ENCODE results near the gene MAN1C1. TPM values are rescaled to one million over a fixed set of nuclear protein-coding genes. Genes with fewer than 3 reads are reported as not detected.
A peak's percentile ranks its signal among the peaks of the same experiment; 100 is the strongest.

The MAN1C1 gene
- total and polyA plus RNA-seq, 9 of the 15 experiments (the other 6 are each of a cell fraction or from before 2014, with no cell fraction given): 0.04 to 0.44 (median 0.10) TPM; not detected in 3

GRCh38 chr1:25618433-25618808 lies 1.8 kb downstream of the MAN1C1 start:
- intact Hi-C loops (cut with micrococcal nuclease): no loop called here
- H3K27me3 ChIP-seq (ENCODE audit: control insufficient read depth in 2 of 2, insufficient read depth in 2 of 2, low read length in 2 of 2): peaks cover 55 to 70% of the 10 kb centered on the region in 2 experiments
- TF ChIP-seq EZH2 (IDR thresholded peaks at IDR 0.05; ENCODE audit: borderline replicate concordance, low read depth, low read length) (no peak), HDAC2 (IDR thresholded peaks at IDR 0.05) (no peak)

GRCh38 chr1:25619101-25619890 lies 2.7 kb downstream of the MAN1C1 start:
- H3K9me3 ChIP-seq (replicated peaks; ENCODE audit: control insufficient read depth, insufficient read depth, low read depth, low read length): no peaks in the 10 kb centered on the region
- no peak overlapping the region for H3K27ac ChIP-seq (ENCODE audit: extremely low read depth, low read depth, low read length)
- no peak overlapping the region for H3K4me3 ChIP-seq
- DNase-seq (ENCODE audit: extremely low read depth in 1 of 4, low spot score in 3 of 4) (peak; percentile 44 to 64 (median 60)), ATAC-seq (peak; percentile 43), FAIRE-seq (peak; percentile 56)
- no peaks in the 10 kb centered on the region for H3K79me2 ChIP-seq (ENCODE audit: control insufficient read depth, insufficient read depth, low read length)
- peaks cover 5% of the 10 kb centered on the region for H3K9me1 ChIP-seq (ENCODE audit: control insufficient read depth, insufficient read depth, low read length)
- no peak overlapping the region for H3K4me2 ChIP-seq (ENCODE audit: insufficient read depth, low read length)
- no peak overlapping the region for H2AFZ ChIP-seq (ENCODE audit: low read depth, low read length)
- no peaks in the 10 kb centered on the region for H3K36me3 ChIP-seq (ENCODE audit: control insufficient read depth, insufficient read depth, low read length)
- ChIA-PET POLR2A (interaction anchor here (0.6 to 0.9 kb wide), 2 partner anchors 25 to 520 kb away, joined by 3 read pairs; no protein-coding TSS in a partner anchor), CTCF (ENCODE audit: low intra/inter-chr PET ratio) (interaction anchor here (0.6 to 1.0 kb wide), 2 partner anchors 177 to 886 kb away, joined by 3 to 4 read pairs; no protein-coding TSS in a partner anchor)
- peaks cover 19% of the 10 kb centered on the region for H4K20me1 ChIP-seq (replicated peaks; ENCODE audit: control insufficient read depth, insufficient read depth, low read length)
- in situ Hi-C loops (cut with MboI): loop anchor here (10.0 kb wide), 1 partner anchor 386 kb away; no protein-coding TSS in a partner anchor
- WGBS (ENCODE audit: insufficient coverage, low coverage, missing lambda C conversion rate): 3% methylated on average over 11 of the region's 11 CpGs
- intact Hi-C loops (cut with micrococcal nuclease): no loop called here
- H3K27me3 ChIP-seq (ENCODE audit: control insufficient read depth in 2 of 2, insufficient read depth in 2 of 2, low read length in 2 of 2): peaks cover 56 to 70% of the 10 kb centered on the region in 2 experiments
- H3K4me1 ChIP-seq (replicated peaks in 1 of 2; ENCODE audit: control insufficient read depth in 2 of 2, insufficient read depth in 2 of 2, low read length in 2 of 2): peaks cover 0 to 26% of the 10 kb centered on the region in 2 experiments; a peak in 2 of 5 replicates
- no TSS peak for BruUV-seq (replicated peaks)
- no peak overlapping the region for H3K9ac ChIP-seq (ENCODE audit: insufficient read depth in 1 of 2, low read depth in 2 of 2, low read length in 2 of 2)
- TF ChIP-seq CTCFL (IDR thresholded peaks at IDR 0.05; ENCODE audit: borderline replicate concordance, insufficient read depth, low read depth, low read length, poor library complexity, severe bottlenecking): peak; percentile 52
- peak; percentile 80 for TF ChIP-seq PKNOX1 (IDR thresholded peaks at IDR 0.05)
- TF ChIP-seq RB1 (IDR thresholded peaks at IDR 0.05; ENCODE audit: low read depth): 0 out of 2 replicates have a peak, but pooled peaks have one; percentile 14
- TF ChIP-seq SMC3 (conservative IDR thresholded peaks at IDR 0.05; ENCODE audit: insufficient read depth, low read depth, low read length): peak; percentile 38; the same call in 1 of the 2 replicates
- TF ChIP-seq, protein P1, sequence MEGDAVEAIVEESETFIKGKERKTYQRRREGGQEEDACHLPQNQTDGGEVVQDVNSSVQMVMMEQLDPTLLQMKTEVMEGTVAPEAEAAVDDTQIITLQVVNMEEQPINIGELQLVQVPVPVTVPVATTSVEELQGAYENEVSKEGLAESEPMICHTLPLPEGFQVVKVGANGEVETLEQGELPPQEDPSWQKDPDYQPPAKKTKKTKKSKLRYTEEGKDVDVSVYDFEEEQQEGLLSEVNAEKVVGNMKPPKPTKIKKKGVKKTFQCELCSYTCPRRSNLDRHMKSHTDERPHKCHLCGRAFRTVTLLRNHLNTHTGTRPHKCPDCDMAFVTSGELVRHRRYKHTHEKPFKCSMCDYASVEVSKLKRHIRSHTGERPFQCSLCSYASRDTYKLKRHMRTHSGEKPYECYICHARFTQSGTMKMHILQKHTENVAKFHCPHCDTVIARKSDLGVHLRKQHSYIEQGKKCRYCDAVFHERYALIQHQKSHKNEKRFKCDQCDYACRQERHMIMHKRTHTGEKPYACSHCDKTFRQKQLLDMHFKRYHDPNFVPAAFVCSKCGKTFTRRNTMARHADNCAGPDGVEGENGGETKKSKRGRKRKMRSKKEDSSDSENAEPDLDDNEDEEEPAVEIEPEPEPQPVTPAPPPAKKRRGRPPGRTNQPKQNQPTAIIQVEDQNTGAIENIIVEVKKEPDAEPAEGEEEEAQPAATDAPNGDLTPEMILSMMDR (IDR thresholded peaks at IDR 0.05 in 2 of 3, conservative IDR thresholded peaks at IDR 0.05 in 1 of 3; ENCODE audit: insufficient read depth in 2 of 3, low read depth in 1 of 3, low read length in 3 of 3): peak; percentile 62 to 84 (median 72)

More at GRCh38 chr1:25618433-25618808, 1.8 kb downstream of the MAN1C1 start:
- ATAC-seq (no peak), FAIRE-seq (no peak), DNase-seq (ENCODE audit: extremely low read depth in 1 of 4, low spot score in 3 of 4) (no peak)
- H3K9ac ChIP-seq (ENCODE audit: insufficient read depth in 1 of 2, low read depth in 2 of 2, low read length in 2 of 2): no peak overlapping the region
- H3K4me3 ChIP-seq: no peak overlapping the region
- POLR2A ChIA-PET: interaction anchor here (0.6 to 0.9 kb wide), 2 partner anchors 25 to 519 kb away, joined by 3 read pairs; no protein-coding TSS in a partner anchor
- H2AFZ ChIP-seq (ENCODE audit: low read depth, low read length): no peak overlapping the region
- CTCF ChIA-PET (ENCODE audit: low intra/inter-chr PET ratio): no interaction called here
- no TSS peak for BruUV-seq (replicated peaks)
- H3K4me1 ChIP-seq (replicated peaks in 1 of 2; ENCODE audit: control insufficient read depth in 2 of 2, insufficient read depth in 2 of 2, low read length in 2 of 2): peaks cover 0 to 26% of the 10 kb centered on the region in 2 experiments; a peak in 2 of 5 replicates
- H3K9me1 ChIP-seq (ENCODE audit: control insufficient read depth, insufficient read depth, low read length): peaks cover 5% of the 10 kb centered on the region
- H3K36me3 ChIP-seq (ENCODE audit: control insufficient read depth, insufficient read depth, low read length): no peaks in the 10 kb centered on the region
- no peak overlapping the region for H3K4me2 ChIP-seq (ENCODE audit: insufficient read depth, low read length)
- in situ Hi-C loops (cut with MboI): loop anchor here (10.0 kb wide), 1 partner anchor 386 kb away; no protein-coding TSS in a partner anchor
- no peak overlapping the region for H3K27ac ChIP-seq (ENCODE audit: extremely low read depth, low read depth, low read length)
- no peaks in the 10 kb centered on the region for H3K79me2 ChIP-seq (ENCODE audit: control insufficient read depth, insufficient read depth, low read length)
- peaks cover 19% of the 10 kb centered on the region for H4K20me1 ChIP-seq (replicated peaks; ENCODE audit: control insufficient read depth, insufficient read depth, low read length)
- H3K9me3 ChIP-seq (replicated peaks; ENCODE audit: control insufficient read depth, insufficient read depth, low read depth, low read length): no peaks in the 10 kb centered on the region
- WGBS (ENCODE audit: insufficient coverage, low coverage, missing lambda C conversion rate): 13% methylated on average over 4 of the region's 4 CpGs
